H1 (cell line): ENCODE results near the gene HIPK2. TPM values are rescaled to one million over a fixed set of nuclear protein-coding genes. Genes with fewer than 3 reads are reported as not detected.

Experiments
- BCL11A ChIP-seq, 2 experiments: IDR thresholded peaks; one replicate each; pipeline ENCODE4 v1.6.1; 2011; ENCODE audit warnings: low read depth in 2 of 2, low read length in 2 of 2, mild to moderate bottlenecking in 2 of 2
- CBX5 ChIP-seq: fragments of 300-800, 300-1000 bp; sonication (generic); IDR thresholded peaks from 2 replicates; pipeline ENCODE4 v1.7.1; 2016; ENCODE audit warnings: antibody characterized with exemption, low read length, low read depth
- EZH2 ChIP-seq: fragments of 200-600 bp; sonication (generic); IDR thresholded peaks from 2 replicates; pipeline ENCODE4 v1.7.1; 2012; ENCODE audit warnings: low read depth, mild to moderate bottlenecking, moderate library complexity, low read length, inconsistent platforms; ENCODE audit not compliant: severe bottlenecking
- MAFK ChIP-seq: IDR thresholded peaks from 2 replicates; pipeline ENCODE4 v1.6.1; 2012; ENCODE audit warnings: low read depth, mild to moderate bottlenecking, improper control_type of control experiment, low read length
- POLR2A ChIP-seq, 2 experiments: IDR thresholded peaks; 1 replicate in 1 of 2; 2 replicates in 1 of 2; pipeline ENCODE4 v1.6.1; 2011; ENCODE audit warnings: low read depth in 2 of 2, low read length in 2 of 2, mild to moderate bottlenecking in 2 of 2; ENCODE audit errors: control extremely low read depth in 1 of 2
- polyA plus RNA-seq, 7 experiments: library from polyadenylated mRNA; depleted of rRNA in 3 of 7; stranded (reverse) in 5 of 7; unstranded in 2 of 7; fragments of >200 nt in 5 of 7; fragments of 200-250 nt in 2 of 7; gene quantifications; 1 replicate in 5 of 7; 2 replicates in 1 of 7; 4 replicates in 1 of 7; pipeline versions ENCODE4 v1.2.1 to v1.2.3, GENCODE V29; 2011 to 2013; ENCODE audit warnings: missing spikeins in 2 of 7, mixed read lengths in 2 of 7
- total RNA-seq: library from RNA; stranded (reverse); fragmentation: NEBNext Ultra II Directional; extraction: Animal tissue kit (Norgen Biotek cat#: 25700); gene quantifications from 2 replicates; pipeline ENCODE4 v1.2.1, GENCODE V29; 2021
- TF ChIP-seq, protein P1 (sequence below), 3 experiments: IDR thresholded peaks; 1 replicate in 2 of 3; 2 replicates in 1 of 3; pipeline versions ENCODE4 v1.5.1 to v1.6.1; 2011; ENCODE audit warnings: low read length in 3 of 3, mild to moderate bottlenecking in 3 of 3, inconsistent platforms in 2 of 3, low read depth in 1 of 3, moderate library complexity in 1 of 3; ENCODE audit not compliant: insufficient read depth in 1 of 3; ENCODE audit errors: control extremely low read depth in 1 of 3

HIPK2 gene
- total and polyA plus RNA-seq, 2 of the 8 experiments (the other 6 are each of a cell fraction or from before 2014, with no cell fraction given): 8.3 to 24.3 TPM

DNA sequence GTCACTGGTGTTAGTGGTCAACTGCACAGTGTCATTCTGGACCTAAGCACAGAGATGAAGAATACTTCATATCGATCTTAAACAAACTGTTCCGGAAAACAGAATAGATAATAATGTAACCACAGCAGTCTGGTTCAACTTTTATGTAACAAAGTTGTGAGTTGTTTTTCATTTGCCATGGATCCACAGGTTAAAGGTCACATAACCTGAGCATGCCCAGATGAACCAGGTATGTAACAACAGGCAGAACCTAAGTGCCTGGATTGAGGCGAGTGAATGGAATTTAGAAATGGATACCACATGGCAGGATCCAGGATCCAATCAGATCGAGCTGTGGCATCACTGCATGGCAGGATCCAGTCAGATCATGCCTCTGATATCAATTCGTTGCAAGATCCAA, 167.2 kb downstream of the HIPK2 start (continued):
- TF ChIP-seq, protein P1, sequence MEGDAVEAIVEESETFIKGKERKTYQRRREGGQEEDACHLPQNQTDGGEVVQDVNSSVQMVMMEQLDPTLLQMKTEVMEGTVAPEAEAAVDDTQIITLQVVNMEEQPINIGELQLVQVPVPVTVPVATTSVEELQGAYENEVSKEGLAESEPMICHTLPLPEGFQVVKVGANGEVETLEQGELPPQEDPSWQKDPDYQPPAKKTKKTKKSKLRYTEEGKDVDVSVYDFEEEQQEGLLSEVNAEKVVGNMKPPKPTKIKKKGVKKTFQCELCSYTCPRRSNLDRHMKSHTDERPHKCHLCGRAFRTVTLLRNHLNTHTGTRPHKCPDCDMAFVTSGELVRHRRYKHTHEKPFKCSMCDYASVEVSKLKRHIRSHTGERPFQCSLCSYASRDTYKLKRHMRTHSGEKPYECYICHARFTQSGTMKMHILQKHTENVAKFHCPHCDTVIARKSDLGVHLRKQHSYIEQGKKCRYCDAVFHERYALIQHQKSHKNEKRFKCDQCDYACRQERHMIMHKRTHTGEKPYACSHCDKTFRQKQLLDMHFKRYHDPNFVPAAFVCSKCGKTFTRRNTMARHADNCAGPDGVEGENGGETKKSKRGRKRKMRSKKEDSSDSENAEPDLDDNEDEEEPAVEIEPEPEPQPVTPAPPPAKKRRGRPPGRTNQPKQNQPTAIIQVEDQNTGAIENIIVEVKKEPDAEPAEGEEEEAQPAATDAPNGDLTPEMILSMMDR (IDR thresholded peaks at IDR 0.05; ENCODE audit: control extremely low read depth in 1 of 3, insufficient read depth in 1 of 3, low read depth in 1 of 3, low read length in 3 of 3): no peak
- TF ChIP-seq POLR2A (IDR thresholded peaks at IDR 0.05; ENCODE audit: control extremely low read depth in 1 of 2, low read depth in 2 of 2, low read length in 2 of 2) (no peak), CBX5 (no peak), MAFK (no peak), BCL11A (IDR thresholded peaks at IDR 0.05; ENCODE audit: low read depth in 2 of 2, low read length in 2 of 2) (no peak), EZH2 (no peak)
